Measurements from ENCODE around the gene CCDC30.
A peak's percentile ranks its signal among the peaks of the same experiment; 100 is the strongest.

GRCh38 chr1:42684139-42684538, 221.1 kb downstream of the CCDC30 start:
- TF ChIP-seq CTCF (IDR thresholded peaks at IDR 0.05) (no peak), REST (IDR thresholded peaks at IDR 0.05; ENCODE audit: insufficient read depth in 1 of 2, low read depth in 2 of 2, low read length in 1 of 2) (no peak), POLR2AphosphoS5 (IDR thresholded peaks at IDR 0.05; ENCODE audit: low read depth, low read length) (no peak), SIN3A (IDR thresholded peaks at IDR 0.05; ENCODE audit: borderline replicate concordance, insufficient read depth, low read depth, low read length) (0 out of 2 replicates have a peak, but pooled peaks have one; percentile 23)

Data from Panc1 (cell line).